HG02642 (cell line): ENCODE measurements around the gene PCDHA1.
"Not testable (repeated sequence)": the region's sequence is repeated elsewhere in the genome, so short reads cannot be mapped to it uniquely, and the experiment has no call there.

Source experiments
- ATAC-seq: cut with Tn5 transposase; IDR thresholded peaks from one replicate; pipeline ENCODE4 v1.9.1; 2021; ENCODE audit warnings: mild to moderate bottlenecking; ENCODE audit not compliant: unreplicated experiment, poor library complexity

The PCDHA1 gene

DNA sequence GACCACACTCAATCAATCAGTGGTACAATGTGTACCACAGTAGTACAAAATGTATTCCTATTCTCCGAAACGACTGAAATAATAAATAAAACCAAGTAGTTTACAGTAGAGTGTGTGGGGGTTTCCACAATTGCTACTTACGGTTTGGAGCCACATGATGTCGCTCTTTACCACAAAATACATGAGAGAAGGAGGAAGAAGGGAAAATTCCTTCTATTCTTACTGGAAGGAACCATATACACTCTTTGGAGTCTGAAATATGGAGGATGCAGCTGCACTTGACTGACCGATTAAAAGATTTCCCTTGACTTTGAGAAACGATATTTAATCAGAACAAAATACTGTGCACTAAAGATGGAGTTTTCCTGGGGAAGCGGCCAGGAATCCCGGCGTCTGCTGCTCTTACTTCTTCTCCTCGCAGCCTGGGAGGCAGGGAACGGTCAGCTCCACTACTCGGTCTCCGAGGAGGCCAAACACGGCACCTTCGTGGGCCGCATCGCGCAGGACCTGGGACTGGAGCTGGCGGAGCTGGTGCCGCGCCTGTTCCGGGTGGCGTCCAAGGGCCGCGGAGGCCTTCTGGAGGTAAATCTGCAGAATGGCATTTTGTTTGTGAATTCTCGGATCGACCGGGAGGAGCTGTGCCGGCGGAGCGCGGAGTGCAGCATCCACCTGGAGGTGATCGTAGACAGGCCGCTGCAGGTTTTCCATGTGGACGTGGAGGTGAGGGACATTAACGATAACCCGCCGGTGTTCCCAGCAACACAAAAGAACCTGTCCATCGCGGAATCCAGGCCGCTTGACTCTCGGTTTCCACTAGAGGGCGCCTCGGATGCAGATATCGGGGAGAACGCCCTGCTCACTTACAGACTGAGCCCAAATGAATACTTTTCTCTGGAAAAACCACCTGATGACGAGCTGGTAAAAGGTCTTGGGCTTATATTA is 21.2 kb downstream of the PCDHA1 start, which contains the start of gene PCDHA4:
Gene PCDHA4, plus strand, starts transcription at position 235 of the 942 bp plus-strand sequence.
- ATAC-seq, result no peak

DNA sequence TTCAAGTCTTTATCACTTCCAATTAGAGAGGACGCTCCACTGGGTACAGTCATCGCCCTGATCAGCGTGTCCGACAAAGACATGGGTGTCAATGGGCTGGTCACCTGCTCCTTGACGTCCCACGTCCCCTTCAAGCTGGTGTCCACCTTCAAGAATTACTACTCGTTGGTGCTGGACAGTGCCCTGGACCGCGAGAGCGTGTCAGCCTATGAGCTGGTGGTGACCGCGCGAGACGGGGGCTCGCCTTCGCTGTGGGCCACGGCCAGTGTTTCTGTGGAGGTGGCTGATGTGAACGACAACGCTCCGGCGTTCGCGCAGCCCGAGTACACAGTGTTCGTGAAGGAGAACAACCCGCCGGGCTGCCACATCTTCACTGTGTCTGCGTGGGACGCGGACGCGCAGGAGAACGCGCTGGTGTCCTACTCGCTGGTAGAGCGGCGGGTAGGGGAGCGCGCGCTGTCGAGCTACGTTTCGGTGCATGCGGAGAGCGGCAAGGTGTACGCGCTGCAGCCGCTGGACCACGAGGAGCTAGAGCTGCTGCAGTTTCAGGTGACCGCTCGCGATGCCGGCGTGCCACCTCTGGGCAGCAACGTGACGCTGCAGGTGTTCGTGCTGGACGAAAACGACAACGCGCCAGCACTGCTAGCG is 22.4 kb downstream of the PCDHA1 start:
- not testable (repeated sequence) for ATAC-seq

DNA sequence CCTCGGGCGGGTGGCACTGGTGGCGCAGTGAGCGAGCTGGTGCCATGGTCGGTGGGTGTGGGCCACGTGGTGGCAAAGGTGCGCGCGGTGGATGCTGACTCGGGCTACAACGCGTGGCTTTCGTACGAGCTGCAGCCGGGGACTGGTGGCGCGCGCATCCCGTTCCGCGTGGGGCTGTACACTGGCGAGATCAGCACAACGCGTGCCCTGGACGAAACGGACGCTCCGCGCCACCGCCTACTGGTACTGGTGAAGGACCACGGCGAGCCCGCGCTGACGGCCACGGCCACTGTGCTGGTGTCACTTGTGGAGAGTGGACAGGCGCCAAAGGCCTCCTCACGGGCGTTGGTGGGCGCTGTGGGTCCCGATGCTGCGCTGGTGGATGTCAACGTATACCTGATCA is 22.9 kb downstream of the PCDHA1 start:
- ATAC-seq, result no peak

DNA sequence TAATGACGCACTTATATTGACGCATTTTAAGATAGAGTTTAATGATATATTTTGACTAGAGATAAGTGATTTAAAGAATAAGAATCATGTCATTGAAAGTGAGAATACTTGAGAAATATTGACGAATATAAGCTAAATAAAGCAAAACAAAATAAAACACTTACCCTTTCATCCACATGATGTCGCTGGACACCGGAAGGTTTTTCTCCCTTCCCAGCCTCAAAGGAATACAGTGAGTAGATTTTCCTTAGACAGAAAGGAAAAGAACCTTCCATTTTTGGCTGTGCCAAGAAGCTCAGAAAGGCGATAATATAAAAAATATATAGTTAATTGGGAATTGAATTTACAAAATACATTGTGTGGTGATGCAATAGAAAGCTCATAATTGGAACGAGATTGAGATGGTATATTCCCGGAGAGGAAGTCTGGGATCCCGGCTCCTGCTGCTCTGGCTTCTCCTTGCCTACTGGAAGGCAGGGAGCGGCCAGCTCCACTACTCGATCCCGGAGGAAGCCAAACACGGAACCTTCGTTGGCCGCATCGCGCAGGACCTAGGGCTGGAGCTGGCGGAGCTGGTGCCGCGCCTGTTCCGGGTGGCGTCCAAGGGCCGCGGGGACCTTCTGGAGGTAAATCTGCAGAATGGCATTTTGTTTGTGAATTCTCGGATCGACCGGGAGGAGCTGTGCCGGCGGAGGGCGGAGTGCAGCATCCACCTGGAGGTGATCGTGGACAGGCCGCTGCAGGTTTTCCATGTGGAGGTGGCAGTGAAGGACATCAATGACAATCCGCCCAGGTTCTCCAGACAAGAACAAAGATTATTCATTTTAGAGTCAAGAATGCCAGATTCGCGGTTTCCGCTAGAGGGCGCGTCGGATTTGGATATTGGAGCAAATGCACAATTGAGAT is 35.7 kb downstream of the PCDHA1 start, which contains the start of gene PCDHA5:
Gene PCDHA5, plus strand, starts transcription at position 239 of the 906 bp plus-strand sequence.
- ATAC-seq, result no peak

DNA sequence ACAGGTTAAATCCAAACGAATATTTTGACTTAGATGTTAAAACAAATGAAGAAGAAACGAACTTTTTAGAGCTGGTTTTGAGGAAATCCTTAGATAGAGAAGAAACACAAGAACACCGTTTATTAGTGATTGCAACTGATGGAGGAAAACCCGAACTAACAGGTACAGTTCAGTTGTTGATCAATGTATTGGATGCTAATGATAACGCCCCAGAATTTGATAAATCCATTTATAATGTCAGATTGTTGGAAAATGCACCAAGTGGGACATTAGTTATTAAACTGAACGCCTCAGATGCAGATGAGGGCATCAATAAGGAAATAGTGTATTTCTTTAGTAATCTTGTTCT is 36.3 kb downstream of the PCDHA1 start:
- ATAC-seq, result no peak

DNA sequence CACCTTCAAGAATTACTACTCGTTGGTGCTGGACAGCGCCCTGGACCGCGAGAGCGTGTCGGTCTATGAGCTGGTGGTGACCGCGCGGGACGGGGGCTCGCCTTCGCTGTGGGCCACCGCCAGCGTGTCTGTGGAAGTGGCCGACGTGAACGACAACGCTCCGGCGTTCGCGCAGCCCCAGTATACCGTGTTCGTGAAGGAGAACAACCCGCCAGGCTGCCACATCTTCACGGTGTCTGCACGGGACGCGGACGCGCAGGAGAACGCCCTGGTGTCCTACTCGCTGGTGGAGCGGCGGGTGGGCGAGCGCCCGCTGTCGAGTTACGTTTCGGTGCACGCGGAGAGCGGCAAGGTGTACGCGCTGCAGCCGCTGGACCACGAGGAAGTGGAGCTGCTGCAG is 37.0 kb downstream of the PCDHA1 start:
- ATAC-seq, result not testable (repeated sequence)

DNA sequence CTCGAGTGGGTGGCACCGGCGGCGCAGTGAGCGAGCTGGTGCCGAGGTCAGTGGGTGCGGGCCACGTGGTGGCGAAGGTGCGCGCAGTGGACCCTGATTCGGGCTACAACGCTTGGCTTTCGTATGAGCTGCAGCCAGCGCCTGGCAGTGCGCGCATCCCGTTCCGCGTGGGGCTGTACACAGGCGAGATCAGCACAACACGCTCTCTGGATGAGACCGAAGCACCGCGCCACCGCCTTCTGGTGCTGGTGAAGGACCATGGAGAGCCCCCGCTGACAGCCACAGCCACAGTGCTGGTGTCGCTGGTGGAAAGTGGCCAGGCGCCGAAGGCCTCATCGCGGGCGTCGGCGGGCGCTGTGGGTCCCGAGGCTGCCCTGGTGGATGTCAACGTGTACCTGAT is 37.5 kb downstream of the PCDHA1 start:
- ATAC-seq, result no peak

DNA sequence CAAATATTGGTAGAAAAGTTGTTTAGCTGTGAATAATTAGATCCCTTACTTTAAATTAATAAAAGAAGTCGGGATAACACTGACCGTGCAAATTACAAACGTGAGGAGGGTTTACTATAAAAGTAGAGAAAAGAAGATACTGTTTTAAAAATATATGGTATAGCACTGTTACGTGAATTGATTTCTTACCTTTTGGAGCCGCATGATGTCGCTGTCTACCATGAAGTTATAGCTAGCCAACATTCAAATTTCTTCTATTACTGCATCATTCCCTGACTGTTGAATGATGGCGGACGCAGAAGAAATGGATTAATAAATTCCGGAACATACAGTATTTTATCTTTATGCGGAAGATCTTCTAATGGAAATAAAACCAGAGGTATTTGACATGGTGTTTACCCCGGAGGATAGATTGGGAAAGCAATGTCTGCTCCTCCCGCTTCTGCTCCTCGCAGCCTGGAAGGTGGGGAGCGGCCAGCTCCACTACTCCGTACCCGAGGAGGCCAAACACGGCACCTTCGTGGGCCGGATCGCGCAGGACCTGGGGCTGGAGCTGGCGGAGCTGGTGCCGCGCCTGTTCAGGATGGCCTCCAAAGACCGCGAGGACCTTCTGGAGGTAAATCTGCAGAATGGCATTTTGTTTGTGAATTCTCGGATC is 41.9 kb downstream of the PCDHA1 start, which contains the start of gene PCDHA6:
Gene PCDHA6, plus strand, starts transcription at position 257 of the 658 bp plus-strand sequence. Its CDS starts 132 bp downstream, at position 389.
- ATAC-seq, result no peak

DNA sequence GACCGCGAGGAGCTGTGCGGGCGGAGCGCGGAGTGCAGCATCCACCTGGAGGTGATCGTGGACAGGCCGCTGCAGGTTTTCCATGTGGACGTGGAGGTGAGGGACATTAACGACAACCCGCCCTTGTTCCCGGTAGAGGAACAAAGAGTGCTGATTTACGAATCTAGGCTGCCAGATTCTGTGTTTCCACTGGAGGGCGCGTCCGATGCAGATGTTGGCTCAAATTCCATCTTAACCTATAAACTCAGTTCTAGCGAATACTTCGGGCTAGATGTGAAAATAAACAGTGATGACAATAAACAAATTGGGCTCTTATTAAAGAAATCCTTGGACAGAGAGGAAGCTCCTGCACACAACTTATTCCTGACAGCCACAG is 42.4 kb downstream of the PCDHA1 start:
- ATAC-seq, result no peak

DNA sequence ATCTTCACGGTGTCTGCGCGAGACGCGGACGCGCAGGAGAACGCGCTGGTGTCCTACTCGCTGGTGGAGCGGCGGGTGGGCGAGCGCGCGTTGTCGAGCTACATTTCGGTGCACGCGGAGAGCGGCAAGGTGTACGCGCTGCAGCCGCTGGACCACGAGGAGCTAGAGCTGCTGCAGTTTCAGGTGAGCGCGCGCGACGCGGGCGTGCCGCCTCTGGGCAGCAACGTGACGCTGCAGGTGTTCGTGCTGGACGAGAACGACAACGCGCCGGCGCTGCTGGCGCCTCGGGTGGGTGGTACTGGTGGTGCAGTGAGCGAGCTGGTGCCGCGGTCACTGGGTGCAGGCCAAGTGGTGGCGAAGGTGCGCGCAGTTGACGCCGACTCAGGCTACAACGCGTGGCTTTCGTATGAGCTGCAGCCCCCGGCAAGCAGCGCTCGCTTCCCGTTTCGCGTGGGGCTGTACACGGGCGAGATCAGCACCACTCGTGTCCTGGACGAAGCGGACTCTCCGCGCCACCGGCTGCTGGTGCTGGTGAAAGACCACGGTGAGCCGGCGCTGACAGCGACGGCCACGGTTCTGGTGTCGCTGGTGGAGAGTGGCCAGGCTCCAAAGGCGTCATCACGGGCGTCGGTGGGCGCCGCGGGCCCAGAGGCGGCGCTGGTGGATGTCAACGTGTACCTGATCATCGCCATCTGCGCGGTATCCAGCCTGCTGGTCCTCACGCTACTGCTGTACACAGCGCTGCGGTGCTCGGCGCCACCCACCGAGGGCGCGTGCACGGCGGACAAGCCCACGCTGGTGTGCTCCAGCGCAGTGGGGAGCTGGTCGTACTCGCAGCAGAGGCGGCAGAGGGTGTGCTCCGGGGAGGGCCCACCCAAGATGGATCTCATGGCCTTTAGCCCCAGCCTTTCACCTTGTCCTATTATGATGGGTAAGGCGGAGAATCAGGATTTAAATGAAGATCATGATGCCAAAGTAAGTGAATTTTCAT is 43.9 kb downstream of the PCDHA1 start:
- not testable (repeated sequence) for ATAC-seq

DNA sequence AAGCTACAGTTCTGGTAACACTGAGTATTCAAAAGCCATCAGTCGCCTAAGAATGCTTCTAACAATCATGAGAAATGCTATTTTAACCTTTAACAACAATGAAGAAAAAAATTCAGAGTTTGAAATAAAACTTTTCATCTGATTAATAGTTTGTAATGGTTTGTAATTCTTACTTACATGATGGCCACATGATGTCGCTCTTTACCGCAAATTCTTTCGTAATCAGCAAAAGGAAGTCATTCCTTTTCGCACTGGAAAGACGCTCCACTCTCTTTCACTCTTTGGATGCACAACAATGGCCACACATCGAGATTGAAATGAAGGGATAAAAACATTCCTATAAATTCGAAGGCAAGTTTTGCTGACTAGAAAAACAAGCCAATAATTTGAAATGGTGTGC is 48.1 kb downstream of the PCDHA1 start, which contains the start of gene PCDHA7:
Gene PCDHA7, plus strand, starts transcription at position 277 of the 400 bp plus-strand sequence. Its CDS starts 115 bp downstream, at position 392.
- no peak for ATAC-seq

DNA sequence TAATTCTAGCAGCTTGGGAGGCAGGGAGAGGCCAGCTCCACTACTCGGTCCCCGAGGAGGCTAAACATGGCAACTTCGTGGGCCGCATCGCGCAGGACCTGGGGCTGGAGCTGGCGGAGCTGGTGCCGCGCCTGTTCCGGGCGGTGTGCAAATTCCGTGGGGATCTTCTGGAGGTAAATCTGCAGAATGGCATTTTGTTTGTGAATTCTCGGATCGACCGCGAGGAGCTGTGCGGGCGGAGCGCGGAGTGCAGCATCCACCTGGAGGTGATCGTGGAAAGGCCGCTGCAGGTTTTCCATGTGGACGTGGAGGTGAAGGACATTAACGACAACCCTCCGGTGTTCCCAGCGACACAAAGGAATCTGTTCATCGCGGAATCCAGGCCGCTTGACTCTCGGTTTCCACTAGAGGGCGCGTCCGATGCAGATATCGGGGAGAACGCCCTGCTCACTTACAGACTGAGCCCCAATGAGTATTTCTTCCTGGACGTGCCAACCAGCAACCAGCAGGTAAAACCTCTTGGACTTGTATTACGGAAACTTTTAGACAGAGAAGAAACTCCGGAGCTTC is 48.6 kb downstream of the PCDHA1 start:
- ATAC-seq, result not testable (repeated sequence)

DNA sequence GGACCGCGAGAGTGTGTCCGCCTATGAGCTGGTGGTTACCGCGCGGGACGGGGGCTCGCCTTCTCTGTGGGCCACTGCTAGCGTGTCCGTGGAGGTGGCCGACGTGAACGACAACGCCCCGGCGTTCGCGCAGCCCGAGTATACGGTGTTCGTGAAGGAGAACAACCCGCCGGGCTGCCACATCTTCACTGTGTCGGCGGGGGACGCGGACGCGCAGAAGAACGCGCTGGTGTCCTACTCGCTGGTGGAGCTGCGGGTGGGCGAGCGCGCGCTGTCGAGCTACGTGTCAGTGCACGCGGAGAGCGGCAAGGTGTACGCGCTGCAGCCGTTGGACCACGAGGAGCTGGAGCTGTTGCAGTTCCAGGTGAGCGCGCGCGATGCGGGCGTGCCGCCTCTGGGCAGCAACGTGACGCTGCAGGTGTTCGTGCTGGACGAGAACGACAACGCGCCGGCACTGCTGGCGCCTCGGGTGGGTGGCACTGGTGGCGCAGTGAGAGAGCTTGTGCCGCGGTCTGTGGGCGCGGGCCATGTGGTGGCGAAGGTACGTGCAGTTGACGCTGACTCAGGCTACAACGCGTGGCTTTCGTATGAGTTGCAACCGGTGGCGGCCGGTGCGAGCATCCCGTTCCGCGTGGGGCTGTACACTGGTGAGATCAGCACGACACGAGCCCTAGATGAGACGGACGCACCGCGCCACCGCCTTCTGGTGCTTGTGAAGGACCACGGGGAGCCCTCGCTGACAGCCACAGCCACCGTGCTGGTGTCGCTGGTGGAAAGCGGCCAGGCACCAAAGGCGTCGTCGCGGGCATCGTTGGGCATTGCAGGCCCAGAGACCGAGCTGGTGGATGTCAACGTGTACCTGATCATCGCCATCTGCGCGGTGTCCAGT is 49.9 kb downstream of the PCDHA1 start:
- ATAC-seq, result no peak

DNA sequence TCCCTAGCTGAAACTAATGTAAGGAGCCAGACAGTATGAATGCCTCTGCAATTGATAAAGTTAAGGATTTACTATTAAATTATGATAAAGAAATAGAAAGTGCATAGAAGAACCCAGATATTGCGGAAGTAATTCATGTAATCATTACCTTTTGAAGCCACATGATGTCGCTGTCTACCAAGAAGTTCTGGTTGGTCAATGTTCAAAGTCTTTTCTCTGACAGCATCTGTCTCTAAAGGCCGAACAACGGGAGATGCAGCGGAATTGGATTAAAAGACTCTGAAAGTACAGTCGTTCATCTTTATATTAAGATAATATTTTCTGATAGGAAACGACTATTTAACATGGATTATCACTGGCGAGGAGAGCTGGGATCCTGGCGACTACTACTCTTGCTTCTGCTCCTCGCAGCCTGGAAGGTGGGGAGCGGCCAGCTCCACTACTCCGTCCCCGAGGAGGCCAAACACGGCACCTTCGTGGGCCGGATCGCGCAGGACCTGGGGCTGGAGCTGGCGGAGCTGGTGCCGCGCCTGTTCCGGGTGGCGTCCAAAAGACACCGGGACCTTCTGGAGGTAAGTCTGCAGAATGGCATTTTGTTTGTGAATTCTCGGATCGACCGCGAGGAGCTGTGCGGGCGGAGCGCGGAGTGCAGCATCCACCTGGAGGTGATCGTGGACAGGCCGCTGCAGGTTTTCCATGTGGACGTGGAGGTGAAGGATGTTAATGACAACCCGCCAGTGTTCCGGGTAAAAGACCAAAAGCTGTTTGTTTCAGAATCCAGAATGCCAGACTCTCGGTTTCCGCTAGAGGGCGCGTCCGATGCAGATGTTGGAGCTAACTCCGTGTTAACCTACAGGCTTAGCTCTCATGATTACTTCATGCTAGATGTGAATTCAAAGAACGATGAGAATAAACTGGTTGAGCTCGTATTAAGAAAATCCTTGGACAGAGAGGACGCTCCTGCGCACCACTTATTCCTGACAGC is 55.3 kb downstream of the PCDHA1 start, which contains the start of gene PCDHA8:
Gene PCDHA8, plus strand, starts transcription at position 210 of the 985 bp plus-strand sequence. Its CDS starts 135 bp downstream, at position 345.
- ATAC-seq, result no peak

DNA sequence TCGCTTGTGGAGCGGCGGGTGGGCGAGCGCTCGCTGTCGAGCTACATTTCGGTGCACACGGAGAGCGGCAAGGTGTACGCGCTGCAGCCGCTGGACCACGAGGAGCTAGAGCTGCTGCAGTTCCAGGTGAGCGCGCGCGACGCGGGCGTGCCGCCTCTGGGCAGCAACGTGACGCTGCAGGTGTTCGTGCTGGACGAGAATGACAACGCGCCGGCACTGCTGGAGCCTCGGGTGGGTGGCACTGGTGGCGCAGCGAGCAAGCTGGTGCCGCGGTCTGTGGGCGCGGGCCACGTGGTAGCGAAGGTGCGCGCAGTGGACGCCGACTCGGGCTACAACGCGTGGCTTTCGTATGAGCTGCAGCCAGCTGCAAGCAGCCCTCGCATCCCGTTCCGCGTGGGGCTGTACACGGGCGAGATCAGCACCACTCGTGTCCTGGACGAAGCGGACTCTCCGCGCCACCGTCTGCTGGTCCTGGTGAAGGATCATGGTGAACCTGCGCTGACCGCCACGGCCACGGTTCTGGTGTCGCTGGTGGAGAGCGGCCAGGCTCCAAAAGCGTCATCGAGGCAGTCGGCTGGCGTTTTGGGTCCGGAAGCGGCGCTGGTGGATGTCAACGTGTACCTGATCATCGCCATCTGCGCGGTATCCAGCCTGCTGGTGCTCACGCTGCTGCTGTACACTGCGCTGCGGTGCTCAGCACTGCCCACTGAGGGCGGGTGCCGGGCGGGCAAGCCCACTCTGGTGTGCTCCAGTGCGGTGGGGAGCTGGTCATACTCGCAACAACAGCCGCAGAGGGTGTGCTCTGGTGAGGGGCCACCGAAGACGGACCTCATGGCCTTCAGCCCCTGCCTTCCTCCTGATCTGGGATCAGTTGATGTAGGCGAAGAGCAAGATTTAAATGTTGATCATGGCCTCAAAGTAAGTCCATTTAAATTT is 57.1 kb downstream of the PCDHA1 start:
- ATAC-seq, result no peak
